A673 (cell line): ENCODE measurements around the gene CALCR.

Experiments
- EZH2 ChIP-seq: fragments of 200-600 bp; sonication (generic); IDR thresholded peaks from 2 replicates; pipeline ENCODE4 v1.6.1; 2017; ENCODE audit warnings: borderline replicate concordance, low read depth, mild to moderate bottlenecking, mixed read lengths, antibody characterized with exemption, low read length; ENCODE audit not compliant: poor library complexity, severe bottlenecking
- TF ChIP-seq, protein P1 (sequence below): fragments of 300-800, 200-600 bp; sonication (generic); conservative IDR thresholded peaks from 2 replicates; pipeline ENCODE4 v1.5.1; 2017; ENCODE audit warnings: low read depth, mild to moderate bottlenecking, antibody characterized with exemption, low read length, moderate library complexity, mixed read lengths

DNA sequence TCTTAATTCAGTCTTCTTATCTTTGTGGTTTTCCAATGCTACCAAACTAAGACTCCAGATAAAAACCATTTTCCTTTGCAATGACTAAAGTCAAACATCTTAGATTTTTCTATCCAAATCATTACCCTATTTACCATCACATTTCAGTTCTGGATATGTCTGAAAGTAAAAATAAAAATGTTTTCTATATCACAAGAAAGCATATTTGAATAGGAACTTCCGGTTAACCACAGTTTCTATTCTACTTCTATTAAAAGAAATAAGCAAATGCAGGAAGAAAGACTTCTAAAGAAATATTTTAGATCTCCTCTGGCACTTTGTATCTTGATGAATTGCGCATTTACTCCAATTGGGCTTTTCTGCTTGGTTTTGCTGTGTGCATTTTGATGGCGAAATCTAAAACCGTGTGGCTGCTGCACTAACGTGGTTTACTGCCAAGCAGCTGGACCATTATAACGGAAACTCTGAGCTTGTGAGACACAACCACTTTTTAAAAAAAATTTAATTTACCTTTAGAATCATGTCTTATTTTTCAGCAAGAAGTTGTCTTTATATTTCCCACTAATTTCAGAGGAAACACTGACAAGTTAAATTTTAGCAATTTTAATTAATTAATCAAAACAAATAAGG, 196.3 kb downstream of the CALCR start:
- TF ChIP-seq, protein P1, sequence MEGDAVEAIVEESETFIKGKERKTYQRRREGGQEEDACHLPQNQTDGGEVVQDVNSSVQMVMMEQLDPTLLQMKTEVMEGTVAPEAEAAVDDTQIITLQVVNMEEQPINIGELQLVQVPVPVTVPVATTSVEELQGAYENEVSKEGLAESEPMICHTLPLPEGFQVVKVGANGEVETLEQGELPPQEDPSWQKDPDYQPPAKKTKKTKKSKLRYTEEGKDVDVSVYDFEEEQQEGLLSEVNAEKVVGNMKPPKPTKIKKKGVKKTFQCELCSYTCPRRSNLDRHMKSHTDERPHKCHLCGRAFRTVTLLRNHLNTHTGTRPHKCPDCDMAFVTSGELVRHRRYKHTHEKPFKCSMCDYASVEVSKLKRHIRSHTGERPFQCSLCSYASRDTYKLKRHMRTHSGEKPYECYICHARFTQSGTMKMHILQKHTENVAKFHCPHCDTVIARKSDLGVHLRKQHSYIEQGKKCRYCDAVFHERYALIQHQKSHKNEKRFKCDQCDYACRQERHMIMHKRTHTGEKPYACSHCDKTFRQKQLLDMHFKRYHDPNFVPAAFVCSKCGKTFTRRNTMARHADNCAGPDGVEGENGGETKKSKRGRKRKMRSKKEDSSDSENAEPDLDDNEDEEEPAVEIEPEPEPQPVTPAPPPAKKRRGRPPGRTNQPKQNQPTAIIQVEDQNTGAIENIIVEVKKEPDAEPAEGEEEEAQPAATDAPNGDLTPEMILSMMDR: no peak
- TF ChIP-seq EZH2: no peak
